ENCODE results near the gene ACVR2B.
"Not testable (repeated sequence)": the region's sequence is repeated elsewhere in the genome, so short reads cannot be mapped to it uniquely, and the experiment has no call there.

ACVR2B gene

GRCh38 chr3:38453075-38453912 is at the start of gene ACVR2B:
Gene ACVR2B, plus strand, starts transcription at chr3:38453890. Its CDS starts 433 bp downstream, at chr3:38454323.
- peak; percentile 18 for DNase-seq

GRCh38 chr3:38404286-38404685 is 49.4 kb upstream of the ACVR2B start:
- DNase-seq: no peak

- no peak for DNase-seq
Measured at GRCh38 chr3:38411591-38411990, 42.1 kb upstream of the ACVR2B start.

- not testable (repeated sequence) for DNase-seq
Measured at GRCh38 chr3:38420758-38421157, 32.9 kb upstream of the ACVR2B start.

GRCh38 chr3:38421679-38422336 is 31.9 kb upstream of the ACVR2B start:
- no peak for DNase-seq

- not testable (repeated sequence) for DNase-seq
Measured at GRCh38 chr3:38426798-38427426, 26.8 kb upstream of the ACVR2B start.

- not testable (repeated sequence) for DNase-seq
Measured at GRCh38 chr3:38432871-38433658, 20.6 kb upstream of the ACVR2B start.

- not testable (repeated sequence) for DNase-seq
Measured at GRCh38 chr3:38433661-38434060, 20.0 kb upstream of the ACVR2B start.

GRCh38 chr3:38438436-38439069 is 15.1 kb upstream of the ACVR2B start:
- not testable (repeated sequence) for DNase-seq

- DNase-seq: not testable (repeated sequence)
Measured at GRCh38 chr3:38443205-38443604, 10.5 kb upstream of the ACVR2B start.

GRCh38 chr3:38446085-38446686 is 7.5 kb upstream of the ACVR2B start:
- no peak for DNase-seq

- DNase-seq: no peak
Measured at GRCh38 chr3:38446812-38447211, 6.9 kb upstream of the ACVR2B start.

GRCh38 chr3:38450853-38451252 is 2.8 kb upstream of the ACVR2B start:
- DNase-seq: no peak

- DNase-seq: no peak
Measured at GRCh38 chr3:38453913-38454177, 155 bp downstream of the ACVR2B start.

- no peak for DNase-seq
Measured at GRCh38 chr3:38454178-38454883, 641 bp downstream of the ACVR2B start.

GRCh38 chr3:38454884-38455638 is 1.4 kb downstream of the ACVR2B start:
- peak; percentile 32 for DNase-seq

- DNase-seq: no peak
Measured at GRCh38 chr3:38455639-38456430, 2.1 kb downstream of the ACVR2B start.

GRCh38 chr3:38457111-38458003 is 3.7 kb downstream of the ACVR2B start:
- DNase-seq: no peak
